HG03520 (cell line): ENCODE data around the gene CD300E.
"Not testable (repeated sequence)": the region's sequence is repeated elsewhere in the genome, so short reads cannot be mapped to it uniquely, and the experiment has no call there.

Experiments
- ATAC-seq: cut with Tn5 transposase; IDR thresholded peaks from one replicate; pipeline ENCODE4 v1.9.1; 2021; ENCODE audit warnings: mild to moderate bottlenecking, moderate library complexity; ENCODE audit not compliant: unreplicated experiment

CD300E gene

DNA sequence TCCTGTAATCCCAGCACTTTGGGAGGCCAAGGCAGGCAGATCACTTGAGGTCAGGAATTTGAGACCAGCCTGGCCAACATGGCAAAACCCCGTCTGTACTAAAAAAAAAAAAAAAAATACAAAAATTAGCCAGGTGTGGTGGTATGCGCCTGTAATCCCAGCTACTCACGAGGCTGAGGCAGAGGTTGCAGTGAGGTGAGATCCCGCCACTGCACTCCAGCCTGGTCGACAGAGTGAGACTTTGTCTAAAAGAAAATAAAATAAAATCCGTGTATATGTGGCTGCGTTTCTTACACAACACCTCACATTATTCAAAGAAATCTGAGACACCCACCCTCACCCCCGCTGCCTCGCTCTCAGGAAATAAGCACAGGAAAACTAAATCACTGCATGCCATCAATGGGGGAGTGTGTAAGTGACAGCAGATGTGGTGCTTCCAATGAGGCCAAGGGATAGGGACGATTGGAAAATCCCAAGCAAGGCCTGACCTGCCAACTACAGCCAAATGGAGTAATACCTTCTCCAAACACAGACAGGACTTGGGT is 13.1 kb upstream of the CD300E start:
- not testable (repeated sequence) for ATAC-seq

DNA sequence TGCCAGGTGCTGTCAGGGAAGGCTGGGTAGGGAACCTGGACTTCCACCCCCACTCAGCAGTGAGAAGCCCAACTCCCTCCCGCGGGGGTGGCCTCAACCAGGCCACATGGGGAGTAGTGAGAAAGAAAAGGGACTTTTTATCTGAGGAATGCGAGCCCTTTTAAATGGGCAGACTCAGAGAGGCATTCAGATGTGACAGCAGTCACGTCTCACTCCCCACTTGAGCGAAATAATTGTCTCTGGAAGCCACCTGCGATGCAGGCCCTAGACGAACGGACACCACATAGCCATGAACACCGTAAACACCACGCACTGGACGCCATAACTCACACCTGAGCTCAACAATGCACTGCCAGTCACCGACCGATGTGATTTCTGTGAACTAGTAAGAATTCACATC is 11.9 kb upstream of the CD300E start:
- no peak for ATAC-seq

DNA sequence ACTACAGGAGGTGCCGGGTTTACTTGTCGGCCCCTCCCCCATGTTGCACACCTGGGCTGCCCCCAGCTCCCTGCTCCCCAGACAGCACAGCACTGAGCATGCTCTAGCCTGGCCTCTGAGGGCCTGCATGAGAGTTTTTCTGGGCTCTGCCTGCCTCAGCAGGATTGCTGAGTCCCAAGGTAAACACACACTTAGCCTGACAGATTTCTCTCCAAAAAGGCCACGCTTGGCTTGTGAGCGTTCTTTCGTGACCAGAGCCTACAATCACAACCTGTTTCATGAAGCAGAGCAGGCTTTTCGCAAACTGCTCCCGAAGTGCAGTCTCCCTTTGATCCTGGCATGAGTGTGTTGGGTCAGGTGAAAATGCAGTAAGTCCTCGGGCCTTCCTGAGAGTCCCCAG is 9.8 kb upstream of the CD300E start:
- no peak for ATAC-seq

DNA sequence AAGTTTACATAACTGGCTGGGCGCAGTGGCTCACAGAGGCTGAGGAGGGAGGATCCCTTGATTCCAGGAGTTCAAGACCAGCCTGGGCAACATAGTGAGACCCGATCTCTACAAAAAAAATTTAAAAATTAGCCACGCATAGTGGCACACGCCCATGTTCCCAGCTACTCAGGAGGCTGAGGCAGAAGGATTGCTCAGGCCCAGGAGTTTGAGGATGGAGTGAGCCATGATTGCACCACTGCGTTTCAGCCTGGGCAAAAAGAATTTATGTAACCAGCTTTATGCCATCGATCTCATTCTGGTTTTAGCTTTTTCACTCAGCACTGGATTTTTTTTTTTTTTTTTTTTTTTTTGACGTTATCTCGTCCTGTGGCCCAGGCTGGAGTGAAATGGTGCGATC is 9.1 kb upstream of the CD300E start:
- no peak for ATAC-seq

DNA sequence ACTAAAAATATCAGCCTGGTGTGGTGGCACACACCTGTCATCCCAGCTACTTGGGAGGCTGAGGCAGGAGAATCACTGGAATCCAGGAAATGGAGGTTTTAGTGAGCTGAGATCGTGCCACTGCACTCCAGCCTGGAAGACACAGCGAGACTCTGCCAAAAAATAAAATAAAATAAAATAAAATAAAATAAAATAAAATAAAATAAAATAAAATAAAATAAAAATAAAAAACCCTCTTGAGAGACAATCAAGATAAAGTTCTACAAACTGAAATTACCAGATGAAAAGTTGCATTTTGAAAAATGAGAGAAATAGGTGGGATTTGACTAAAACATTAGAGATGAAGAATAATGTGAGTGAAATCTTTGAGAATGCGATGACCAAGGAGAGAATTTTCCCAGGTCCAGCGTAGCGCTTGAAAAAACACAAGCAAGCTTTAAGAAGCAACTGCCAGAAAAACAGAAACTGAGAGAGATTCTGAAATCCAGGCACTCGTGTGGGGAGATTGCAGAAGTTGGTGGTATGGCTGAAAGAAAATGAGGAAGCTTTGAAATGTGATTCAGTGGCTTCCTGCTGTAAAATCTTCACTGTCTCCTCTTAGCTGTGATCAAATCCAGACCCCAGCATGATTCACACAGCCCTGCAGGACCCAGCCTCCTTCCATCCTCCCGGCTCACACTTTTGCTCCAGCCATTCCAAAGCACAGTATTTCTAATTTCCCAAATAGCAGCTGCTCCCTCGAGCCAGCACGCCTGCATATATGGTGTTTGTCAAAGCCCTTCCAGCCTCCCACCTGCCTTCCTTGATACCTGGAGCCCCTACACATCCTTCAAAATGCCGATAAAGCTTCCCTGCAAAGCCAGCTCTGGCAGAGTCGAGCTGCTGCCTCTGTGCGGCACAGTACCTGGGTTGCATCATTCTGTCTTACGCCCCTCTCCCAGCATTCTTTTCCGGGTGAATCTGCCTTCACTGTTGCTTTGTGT is 8.2 kb upstream of the CD300E start:
- no peak for ATAC-seq

DNA sequence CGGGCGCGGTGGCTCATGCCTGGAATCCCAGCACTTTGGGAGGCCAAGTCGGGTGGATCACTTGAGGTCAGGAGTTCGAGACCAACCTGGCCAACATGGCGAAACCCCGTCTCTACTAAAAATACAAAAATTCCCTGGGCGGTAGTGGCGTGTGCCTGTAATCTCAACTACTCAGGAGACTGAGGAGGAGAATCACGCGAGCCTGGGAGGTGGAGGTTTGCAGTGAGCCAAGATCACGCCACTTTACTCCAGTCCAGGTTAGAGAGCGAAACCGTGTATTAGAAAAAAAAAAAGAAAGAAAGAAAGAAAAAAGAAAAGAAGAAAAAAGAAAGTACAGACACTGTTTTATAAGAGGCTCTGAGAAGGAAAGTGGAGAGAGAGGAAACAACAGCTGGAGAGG is 6.7 kb upstream of the CD300E start:
- ATAC-seq: not testable (repeated sequence)

DNA sequence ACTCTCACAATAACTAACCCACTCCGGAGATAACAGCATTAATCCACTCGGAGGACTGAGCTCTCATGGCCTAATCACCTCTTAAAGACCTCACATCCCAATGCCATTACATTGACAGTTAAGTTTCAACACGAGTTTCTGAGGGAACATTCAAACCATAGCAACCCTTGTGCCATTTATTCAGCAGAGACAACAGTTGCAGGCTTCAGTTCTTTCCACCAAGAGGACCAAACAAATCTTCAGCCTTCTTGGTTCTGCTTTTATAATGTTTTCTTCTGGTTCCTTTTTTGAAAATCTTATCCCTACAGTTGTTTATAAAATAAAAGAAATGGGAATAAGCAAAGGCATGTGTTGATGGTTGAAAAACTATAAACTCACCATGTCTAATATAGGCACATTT is 2.1 kb upstream of the CD300E start:
- no peak for ATAC-seq

DNA sequence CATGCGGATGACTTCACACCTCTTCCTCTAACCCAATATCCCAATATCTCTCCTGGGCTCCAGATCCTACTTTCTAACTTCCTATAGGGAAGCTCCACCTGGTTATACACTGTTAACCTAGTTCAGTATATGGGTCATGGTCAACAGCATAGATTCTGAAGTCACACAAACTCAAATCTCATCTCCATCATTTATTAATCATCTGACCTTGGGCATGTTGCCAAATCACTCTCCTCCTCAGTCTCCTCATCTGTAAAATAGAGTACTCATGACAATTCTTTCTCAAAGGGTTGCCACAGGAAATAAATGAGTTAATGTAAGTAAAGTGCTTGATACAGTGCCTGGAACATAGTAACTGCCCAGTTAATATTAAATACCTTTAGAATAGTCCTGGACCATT is 593 bp upstream of the CD300E start:
- no peak for ATAC-seq

DNA sequence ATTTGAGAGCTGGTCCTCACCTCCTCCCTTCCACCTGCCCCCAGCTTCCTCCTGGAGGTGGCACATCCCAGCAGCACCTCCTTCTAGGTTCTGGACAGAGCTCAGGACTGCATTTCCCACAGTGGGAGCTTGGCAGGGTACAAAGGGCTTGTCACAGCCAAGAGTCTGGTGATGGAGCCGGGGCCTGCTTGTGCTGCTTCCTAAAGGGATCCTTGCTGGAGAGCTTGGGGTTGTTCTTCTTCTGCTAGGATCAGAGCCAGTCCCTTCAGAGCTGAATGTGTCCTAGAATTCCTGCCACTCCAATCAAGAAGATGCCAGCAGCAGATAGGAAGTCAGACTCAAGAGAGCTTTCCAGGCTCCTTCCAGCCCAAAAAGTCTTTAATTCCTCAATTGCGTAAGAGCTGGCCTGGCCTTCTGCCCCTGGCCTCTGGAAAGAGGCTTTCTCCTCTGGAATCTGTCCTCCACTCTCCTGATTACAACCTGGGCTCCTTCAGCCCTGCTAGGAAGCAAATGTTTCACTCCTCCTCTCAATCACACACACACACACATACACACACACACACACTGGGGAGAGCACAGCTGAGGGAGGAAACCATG is 4.4 kb downstream of the CD300E start:
- ATAC-seq: no peak

DNA sequence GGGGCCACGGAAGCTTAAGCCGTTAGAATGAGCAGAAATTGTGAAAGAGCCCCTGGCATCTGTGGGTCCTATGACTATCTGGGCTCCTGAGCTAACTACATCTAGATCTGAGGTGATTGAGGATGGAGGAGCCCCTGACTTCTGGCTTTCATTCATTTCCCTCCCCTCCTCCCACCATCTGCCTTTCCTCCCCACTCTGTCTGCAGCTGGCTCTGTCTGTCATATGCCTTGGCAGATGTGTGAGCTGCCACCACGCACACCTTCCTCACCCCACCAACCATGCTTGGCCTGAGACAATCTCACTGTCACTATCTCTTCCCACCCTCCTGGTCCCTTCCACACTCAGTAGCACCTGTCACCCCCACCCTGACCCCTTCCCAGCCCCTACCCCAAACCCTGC is 5.1 kb downstream of the CD300E start:
- ATAC-seq: no peak

DNA sequence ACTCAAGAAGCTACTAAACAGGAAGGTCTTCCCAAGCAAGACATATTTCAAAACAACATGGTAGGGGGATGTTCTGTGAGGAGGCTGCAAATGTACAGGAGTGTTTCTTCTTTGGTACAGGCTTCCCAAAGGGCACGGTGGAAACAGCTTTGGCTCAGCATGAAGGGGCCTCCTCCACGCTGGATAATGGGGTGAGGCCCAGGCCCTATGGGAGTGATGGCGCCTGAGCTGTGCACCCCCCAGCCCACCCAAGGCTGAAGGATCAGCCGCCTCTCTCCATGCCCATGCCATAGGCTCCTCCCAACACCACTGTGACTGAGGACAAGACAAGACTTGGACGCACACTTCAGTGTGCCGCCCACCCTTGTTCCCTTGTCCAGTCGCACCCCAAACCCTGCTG is 6.8 kb downstream of the CD300E start:
- ATAC-seq: no peak

DNA sequence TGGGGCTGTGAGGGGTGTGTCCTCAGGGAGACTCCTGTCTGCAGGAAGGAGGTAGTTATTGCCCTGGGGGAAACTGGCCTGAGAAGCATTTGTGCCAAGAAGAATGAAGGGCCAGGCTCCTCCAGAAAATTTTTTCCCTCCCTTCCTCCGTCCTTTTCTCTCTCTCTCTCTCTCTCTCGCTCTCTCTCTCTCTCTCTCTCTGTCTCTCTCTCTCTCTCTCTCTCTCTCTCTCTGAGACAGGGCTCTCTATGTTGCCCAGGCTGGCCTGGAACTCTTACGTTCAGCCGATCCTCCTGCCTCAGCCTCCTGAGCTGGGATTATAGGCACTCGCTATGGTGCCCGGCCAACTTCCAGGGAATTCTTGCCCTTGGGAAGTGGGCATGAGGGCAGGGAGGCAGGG is 11.5 kb downstream of the CD300E start:
- no peak for ATAC-seq

DNA sequence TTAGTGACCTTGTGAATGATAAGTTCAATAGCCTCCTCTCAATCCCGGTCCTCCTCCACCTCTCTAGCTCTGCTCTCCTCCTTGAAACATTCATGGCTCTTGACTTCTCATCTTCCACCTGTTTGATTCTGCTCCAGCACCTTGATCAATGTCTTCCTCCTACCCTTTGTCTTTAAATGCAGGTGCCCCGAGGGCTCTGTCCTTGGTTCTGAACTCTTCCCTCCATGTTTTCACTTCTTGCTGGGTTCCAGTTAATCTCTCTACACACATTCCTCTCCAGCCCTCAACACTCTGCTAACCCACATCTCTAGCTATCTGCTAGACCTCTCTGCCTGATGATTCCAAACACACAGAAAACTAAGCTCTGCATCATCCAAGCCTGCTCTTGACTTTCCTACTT is 13.4 kb downstream of the CD300E start:
- ATAC-seq: no peak

DNA sequence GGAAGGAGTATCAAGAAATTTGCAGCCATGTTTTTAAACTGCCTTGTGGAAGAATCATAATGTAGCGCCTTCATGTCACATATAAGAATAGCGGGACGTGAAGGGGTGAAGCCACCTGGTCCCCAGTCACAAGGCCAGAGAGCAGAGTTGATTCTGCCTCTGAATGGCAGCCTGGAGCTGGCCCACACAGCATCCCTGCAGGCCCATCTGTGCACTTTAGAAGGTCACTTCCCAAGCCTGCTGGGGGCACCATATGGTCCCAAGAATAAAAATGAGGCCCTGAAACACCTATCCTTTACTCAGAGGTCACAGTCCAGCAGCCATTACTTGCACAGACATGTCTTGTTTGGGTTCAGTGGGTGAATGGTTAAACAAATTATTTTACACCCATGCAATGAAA is 15.0 kb downstream of the CD300E start:
- ATAC-seq: no peak

DNA sequence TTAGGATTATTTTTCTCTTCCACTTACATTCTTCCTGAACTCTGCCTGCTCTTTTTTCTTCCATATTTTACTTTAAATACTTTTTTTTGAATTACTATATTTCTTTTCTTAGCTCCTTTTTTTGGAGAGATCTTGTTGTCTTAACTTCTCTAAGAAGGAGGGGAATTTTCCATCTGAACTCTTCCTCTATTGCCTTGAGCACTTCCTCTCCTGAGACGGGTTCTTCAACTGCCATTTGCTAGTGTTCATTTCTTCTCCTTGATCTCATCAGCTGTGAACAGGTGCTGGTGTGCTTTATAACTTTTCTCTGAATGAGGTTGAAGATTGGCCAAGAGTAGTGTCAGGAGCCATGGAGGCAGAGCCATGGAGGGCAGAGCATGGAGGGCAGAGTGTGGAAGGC is 16.3 kb downstream of the CD300E start:
- no peak for ATAC-seq

DNA sequence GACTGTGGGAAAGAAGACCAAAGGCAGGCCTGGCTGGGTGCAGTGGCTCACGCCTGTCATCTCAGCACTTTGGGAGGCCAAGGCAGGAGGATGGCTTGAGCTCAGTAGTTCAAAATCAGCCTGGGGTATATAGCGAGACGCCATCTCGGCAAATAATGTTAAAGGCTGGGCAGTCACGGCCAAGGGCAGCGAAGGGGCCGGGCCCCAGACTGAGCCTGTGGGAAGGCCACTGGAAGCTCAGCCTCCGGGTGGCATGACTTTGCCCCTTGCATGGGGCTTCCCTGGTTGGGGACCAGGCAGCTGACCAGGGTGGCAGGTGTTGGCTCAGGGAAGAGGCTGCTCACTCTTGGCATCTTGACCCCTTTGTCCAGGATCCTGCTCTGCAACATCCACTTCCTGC is 17.5 kb downstream of the CD300E start:
- ATAC-seq: no peak

DNA sequence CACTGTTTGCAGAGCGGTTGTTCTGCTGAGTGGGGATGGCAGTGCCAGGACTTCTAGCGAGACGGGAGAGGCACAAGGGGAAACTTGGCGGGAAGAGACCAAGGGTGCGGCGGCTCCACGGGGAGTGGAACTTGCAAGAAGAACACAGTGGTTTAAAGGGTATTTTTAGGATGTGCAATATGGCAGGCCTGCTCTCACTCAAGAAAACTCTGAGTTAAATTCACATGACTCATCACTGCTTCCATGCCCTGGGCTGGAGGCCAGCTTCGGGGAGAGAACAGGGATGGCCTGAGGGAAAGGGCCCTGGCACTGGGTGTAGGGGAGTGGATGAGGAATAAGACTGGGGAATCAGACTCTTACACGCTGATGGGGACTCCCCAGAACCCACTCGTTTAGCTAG is 18.2 kb downstream of the CD300E start:
- ATAC-seq: no peak

DNA sequence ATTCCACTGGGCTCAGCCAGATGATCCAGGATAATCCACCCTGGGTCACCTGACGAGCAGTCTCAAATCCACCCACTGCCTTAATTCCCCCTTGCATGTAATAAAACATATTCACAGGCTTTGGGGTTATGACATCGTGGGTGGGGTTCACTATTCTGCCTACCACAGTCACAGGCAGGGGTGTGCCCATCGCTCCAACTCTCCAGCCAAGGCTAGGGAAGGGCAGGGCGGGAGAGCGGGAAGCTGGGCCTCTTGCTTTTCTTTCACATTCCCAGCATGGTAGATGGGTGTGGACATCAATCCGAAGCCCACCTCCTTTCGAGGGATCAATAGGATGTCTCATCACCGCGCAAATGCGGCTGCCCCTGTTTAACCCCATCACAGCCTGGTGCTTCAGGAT is 18.8 kb downstream of the CD300E start:
- no peak for ATAC-seq

DNA sequence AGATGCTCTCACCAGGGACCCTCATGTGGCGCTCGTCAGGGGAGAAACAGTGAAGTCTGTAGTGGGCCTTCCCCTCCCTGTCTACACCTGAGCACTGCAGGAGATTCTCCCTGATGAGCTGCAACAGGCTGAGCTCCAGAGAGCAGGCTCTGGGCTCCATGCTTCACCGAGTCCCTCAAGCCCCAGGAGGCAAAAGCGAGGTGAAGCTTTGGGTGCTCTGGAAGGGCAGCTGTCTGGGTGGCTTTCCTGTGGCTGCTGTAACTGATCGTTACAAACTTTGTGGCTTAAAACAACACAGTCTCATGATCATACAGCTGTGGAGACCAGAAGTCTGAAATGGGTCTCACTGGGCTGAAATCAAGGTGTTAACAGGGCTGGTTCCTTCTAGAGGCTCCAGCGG is 19.3 kb downstream of the CD300E start:
- ATAC-seq: no peak

DNA sequence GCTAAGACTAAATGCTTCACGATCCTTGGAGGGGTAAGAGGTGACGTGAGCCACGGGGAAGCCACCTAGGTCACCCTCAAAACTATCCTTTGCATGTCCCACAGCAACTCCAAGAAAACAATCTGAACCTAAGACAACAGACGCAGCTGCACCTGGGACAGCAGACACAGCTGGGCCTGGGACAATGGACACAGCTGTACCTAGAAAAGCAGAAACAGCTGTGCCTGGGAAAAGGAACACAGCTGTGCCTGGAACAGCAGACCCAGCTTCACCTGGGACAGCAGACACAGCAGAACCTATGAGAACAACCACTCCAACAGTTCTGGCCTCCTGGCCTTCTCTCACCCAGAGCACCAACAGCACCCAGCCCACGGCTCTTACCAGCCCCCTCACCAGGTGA is 19.8 kb downstream of the CD300E start:
- ATAC-seq: no peak

DNA sequence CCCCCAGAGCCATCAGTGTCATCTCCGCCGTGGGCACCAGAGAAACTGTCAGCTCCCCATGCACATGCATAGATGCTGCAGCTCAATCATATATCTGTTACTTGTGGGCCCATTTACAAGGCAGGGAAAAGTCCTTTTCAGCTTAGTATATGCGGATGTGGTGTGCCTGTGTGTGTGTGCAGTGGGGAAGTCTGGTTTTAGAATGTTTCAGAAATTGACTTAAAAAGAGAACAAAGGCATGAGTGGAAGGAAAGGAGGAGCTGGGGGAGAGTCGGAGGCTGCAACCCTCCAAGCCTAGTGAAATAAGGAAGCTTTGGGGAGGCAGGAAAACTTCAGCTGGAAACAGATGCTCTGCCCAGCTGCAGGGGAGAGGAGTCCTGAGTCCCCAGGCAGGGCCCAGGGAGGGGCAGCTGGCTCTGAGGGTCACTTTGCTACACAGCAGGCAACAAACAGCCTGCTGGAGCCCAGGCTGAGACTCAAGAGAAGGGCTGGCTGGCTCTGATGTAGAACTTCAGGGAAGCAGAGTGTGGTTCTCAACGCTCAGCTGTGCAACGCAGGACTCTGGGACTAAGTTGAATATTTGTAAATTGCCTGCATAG is 20.4 kb downstream of the CD300E start:
- ATAC-seq: no peak
